B cell (primary cell): ENCODE results near the gene PRM1.

ENCODE experiments used
- CTCF ChIP-seq: fragments of 200-600 bp; IDR thresholded peaks from one replicate; pipeline ENCODE4 v1.8.0; 2022; ENCODE audit warnings: antibody characterized with exemption, mild to moderate bottlenecking
- EZH2 ChIP-seq: IDR thresholded peaks from 2 replicates; pipeline ENCODE4 v1.6.1; 2012; ENCODE audit warnings: borderline replicate concordance, low read depth, mild to moderate bottlenecking, moderate library complexity, low read length; ENCODE audit not compliant: insufficient read depth, poor library complexity, severe bottlenecking

- TF ChIP-seq CTCF, result peak; percentile 57
- TF ChIP-seq EZH2, result no peak
Measured at GRCh38 chr16:11257131-11257938, 23.8 kb downstream of the PRM1 start.
